OCI-LY3 (cell line): Measurements from ENCODE around the gene SCN4B.

ENCODE experiments used
- CTCF ChIP-seq: fragments of 200-600, 300-600 bp; sonication (generic); IDR thresholded peaks from 2 replicates; pipeline ENCODE4 v1.5.1; 2014; ENCODE audit warnings: antibody characterized with exemption, low read length, low read depth
- EZH2phosphoT487 ChIP-seq: fragments of 200-600 bp; shearing (Covaris generic); IDR thresholded peaks from 2 replicates; pipeline ENCODE4 v1.6.1; 2018; ENCODE audit warnings: antibody characterized with exemption, mixed run types, low read depth

GRCh38 chr11:118146554-118146953, 6.1 kb downstream of the SCN4B start:
- TF ChIP-seq CTCF, result no peak
- no peak for TF ChIP-seq EZH2phosphoT487
